Hepatic stellate cell (primary cell): ENCODE measurements around the gene KLF7.
A peak's percentile ranks its signal among the peaks of the same experiment; 100 is the strongest.

Source experiments
- DNase-seq: peaks from one replicate; pipeline ENCODE4 v3.0.0; 2011; ENCODE audit warnings: low spot score

The KLF7 gene

GRCh38 chr2:207165121-207166038 is at the start of gene KLF7:
Gene KLF7 (minus strand): TSS chr2:207165948. CDS start chr2:207165568, 380 bp downstream.
- peak; percentile 30 for DNase-seq

DNA sequence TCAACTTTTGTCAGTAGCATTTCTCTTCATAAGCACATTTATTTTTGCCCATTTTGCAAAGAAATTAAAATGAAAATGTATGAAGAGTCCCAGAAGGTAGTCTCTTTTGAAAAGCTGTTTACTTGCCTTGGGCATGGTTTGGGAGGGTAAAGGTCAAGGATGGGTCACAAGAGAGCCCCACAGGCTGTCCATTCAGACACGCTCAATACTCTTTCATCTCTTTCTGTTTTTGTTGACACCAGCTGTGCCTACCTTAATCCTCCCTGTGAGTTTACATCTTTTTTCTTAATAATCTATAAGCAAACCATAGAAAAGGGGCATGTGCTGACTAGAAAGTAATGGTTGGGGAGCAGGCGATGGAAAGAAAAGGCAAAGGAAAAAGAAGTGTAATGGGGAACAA is 49.6 kb upstream of the KLF7 start:
- DNase-seq, result no peak

GRCh38 chr2:207214446-207214845 is 48.7 kb upstream of the KLF7 start:
- no peak for DNase-seq

DNA sequence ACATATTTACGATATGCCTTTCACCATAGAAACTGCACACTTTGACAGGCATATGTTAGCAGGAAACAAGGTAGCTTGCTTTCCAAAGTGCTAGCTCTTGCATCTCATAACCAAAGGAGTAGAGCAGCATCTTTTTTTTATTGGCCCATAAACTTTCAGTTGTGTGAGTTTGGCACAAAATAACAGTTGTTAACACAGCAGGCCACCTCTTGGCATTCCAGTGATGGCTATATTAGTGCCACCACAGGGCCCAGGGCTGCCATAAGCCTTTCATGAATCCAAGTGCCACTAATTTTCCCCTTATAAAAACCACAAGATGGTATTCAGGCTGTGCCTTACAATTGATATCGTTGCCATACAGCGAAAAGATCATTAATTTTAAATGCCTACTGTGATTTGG is 40.3 kb upstream of the KLF7 start:
- no peak for DNase-seq

- no peak for DNase-seq
Measured at GRCh38 chr2:207205173-207205957, 39.6 kb upstream of the KLF7 start.

DNA sequence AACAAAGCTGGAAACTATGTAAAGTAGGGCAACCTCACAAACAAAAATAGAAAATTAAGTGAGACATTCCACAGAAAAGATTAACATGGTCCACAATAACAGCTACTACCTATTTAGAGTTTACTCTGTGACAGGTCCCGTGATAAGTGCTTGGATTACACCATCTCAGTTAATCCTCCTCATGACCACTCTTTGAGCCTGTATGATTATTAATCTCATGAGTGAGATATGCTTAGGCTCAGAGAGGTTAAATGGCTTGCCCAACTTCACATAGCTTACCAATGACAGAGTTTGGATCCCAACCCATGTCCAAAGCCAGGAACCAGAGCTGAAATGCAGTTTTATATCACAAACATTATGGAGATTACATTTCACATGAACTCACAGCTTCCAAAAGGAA is 37.3 kb upstream of the KLF7 start:
- no peak for DNase-seq

- no peak for DNase-seq
Measured at GRCh38 chr2:207202645-207203044, 36.9 kb upstream of the KLF7 start.

DNA sequence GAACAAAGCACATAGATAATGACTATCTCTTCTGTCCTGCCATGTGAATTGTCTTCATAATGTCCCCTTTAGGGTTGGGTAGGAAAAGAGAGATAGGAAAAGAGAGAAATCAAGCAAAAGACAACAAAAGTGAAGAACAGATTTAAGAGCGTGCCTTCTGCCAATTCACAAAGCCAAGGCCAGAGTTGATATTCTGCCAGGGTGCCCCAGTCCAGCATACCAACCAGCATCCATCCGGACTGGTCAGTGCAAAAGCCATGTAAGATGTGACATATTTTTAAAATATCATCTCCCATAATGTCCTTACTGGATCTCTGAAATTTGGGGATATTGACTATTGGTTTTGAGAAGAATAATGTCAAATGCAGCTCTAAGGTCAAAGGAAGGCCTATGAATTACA is 35.7 kb upstream of the KLF7 start:
- DNase-seq, result no peak

DNA sequence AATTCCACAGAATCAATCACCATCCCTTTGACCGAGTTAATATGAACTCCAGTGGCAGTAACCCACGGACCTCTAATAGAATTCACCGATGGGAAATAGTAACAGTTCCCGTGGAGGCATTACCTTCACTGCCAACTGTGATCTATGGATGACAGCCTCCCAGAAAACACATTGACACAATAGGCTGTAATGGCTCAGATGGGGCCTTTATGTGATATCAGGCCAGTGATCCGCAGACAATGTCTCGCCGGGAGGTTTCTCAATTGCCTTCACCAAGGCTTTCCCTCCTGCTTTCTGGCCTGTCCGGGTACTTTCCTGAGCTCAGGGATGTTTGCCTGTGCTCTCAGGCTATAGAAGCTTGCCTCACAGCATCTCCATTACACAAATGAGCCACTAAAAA is 34.4 kb upstream of the KLF7 start:
- no peak for DNase-seq

- DNase-seq, result no peak
Measured at GRCh38 chr2:207194028-207194427, 28.3 kb upstream of the KLF7 start.

DNA sequence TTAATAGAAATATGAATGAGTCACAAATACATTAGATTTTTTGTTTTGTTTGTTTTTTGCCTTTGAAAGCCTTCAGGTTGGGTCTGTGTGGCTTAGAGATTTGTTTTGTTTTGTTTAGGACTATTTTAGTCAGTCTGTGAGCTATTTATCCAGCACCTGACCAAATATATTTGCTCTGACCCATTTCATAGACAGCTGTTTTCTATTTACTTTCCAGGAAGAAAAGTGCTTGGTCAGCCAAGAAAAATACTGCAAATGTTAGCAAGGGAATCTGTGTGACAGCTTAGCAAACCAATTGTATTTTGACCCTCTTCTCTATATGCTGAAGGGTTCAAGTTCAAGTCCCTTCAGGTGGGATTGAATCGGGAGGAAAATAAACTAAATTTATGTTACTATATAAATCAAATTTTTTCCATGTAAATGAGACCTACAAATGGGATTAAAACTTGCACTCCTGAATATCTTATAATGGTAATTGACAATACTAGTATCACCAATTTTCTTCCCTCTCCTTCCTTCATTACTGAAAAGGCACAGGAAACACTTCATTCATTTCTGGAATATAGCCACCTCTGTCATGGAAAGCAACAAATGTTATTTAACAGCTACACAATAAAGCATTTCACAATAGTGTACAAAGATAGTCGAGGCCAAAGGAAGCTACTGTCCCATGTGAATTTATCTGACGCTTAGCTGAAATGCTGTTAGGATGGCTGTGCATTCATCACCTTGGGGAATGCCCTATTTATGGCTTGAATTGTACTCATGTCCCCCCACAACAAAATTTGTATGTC is 23.1 kb upstream of the KLF7 start:
- DNase-seq, result no peak

GRCh38 chr2:207185372-207185771 is 19.6 kb upstream of the KLF7 start:
- no peak for DNase-seq

GRCh38 chr2:207184768-207185167 is 19.0 kb upstream of the KLF7 start:
- DNase-seq, result no peak

DNA sequence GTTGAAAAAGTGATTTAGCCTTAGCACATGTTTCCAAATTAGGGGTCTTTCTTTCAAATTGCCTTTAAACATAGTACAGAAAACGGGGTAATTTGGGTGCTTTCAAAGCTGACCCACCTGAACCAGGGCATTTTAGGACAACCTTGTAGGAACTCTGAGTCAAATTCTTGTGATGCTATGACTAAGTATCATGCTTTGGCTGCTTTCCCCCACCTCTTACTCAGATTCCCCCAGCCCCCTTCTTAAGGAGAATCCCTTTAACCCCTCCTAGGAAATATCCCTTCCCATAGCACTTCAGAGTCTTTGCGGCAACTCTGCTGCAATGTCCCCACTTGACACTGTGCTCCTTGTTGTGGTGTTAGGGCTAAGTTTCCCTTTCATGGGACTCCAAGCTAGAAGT is 18.6 kb upstream of the KLF7 start:
- DNase-seq, result no peak

- no peak for DNase-seq
Measured at GRCh38 chr2:207183506-207183905, 17.8 kb upstream of the KLF7 start.

- DNase-seq, result peak; percentile 8
Measured at GRCh38 chr2:207182911-207183310, 17.2 kb upstream of the KLF7 start.

DNA sequence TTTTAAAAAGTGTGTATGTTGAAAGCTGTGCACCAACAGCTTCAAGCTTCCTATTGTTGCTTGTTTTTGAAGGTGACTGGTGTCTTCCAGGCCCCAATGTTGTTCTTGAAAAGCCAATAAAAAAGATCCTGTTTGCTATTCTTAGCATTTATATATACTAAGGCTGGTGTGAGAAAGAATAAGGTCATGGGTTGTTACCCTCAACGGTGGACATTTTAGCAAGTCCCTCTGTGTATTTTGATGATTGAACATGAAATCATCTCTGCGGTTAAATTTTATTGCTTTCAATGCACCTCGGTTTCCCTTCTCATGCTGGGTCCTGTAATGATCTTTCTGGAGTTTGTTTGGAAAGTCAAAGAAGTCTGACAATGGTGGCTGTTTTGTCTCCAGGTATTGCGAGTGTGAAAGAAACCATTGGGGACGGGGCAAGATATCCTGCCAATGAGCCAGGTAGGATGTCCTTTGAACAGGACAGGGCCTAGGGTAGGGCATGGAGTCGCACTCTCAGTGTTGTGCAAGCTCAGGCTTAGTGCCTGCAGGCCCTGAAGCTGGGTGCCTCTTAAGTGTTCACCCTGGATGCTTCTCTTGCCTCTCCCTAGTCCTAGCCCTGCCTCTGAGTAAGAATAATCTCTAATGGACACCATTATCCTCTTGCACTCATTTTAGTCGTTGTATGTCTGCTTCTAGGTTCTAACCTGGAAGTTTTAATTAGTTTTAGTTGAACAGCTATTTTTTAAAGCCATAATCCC is 16.0 kb upstream of the KLF7 start:
- DNase-seq, result no peak

DNA sequence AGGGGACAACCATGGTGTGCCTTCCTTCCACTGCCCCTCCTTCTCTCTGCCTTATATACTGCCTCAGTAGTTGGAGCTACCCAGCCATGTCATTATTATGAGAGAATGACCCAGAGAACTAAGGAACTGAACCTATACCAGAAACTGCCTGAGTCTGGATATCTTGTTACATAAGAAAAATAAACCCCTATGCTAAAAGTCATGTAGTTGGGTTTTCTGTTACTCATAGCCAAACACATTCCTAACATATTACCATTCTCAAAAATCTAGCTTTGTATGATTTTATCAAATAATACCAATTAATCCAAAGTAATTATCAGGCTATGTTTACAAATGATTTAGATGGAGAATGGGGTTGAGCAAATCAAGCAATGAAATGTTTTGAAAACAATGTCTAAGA is 15.0 kb upstream of the KLF7 start:
- DNase-seq, result peak; percentile 37

DNA sequence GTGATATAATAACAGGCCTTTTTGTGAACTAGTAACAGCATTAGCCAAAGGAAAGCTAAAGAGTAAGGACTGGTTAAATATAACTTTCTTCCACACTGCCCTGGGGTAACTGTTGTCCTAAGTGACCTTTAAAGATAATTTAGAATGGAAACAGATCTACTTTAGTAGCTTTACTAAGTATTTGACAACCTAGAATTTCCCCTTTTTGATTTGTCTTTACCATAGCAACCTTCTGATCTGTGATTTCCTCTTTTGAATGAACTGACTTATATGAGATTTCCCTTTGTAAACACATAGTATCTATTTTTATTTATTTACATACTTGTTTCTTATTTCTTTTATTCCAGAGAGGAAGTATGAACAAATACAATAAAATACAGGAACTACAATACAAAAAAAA is 10.5 kb upstream of the KLF7 start:
- no peak for DNase-seq

GRCh38 chr2:207173641-207174040 is 7.9 kb upstream of the KLF7 start:
- DNase-seq, result no peak

DNA sequence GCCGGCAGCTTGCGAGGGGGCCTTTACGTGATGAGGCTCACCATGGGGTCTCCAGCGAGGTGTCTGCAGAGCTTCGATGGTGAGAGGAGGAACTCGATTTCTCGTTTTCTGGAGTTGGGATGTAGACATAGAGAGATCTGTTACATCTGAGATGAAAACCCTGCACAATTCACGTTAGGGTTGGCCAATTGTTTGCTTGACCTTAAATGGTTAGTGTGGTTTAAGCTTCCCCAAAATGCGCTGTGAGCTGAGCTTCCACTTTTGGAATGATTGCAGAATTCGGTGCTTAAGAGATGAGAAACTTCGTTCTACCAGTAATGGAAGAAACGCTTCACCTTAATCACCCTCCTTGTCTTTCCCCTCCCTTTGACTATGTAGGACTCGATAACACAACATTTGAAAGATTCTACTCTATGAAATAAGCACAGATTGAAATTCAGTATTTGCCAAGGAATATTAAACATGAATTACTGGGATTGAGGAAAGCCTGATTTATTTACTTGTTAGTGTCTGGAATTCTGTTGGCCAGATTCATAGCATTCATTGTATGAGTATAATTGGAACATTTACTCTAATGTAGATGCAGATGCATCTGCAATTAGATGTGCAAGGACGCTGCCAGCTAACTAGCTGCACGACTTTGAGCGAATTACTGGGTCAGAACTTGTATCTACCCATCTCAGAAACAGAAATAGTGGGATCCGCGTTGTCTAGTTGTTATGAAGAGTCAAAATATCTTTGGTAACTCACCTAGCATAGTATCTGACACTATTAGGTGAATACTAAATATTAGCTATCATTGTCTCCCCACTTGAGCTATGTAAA is 1.6 kb upstream of the KLF7 start:
- peak; percentile 26 for DNase-seq
